T-helper 1 cell treated with Interleukin-12 subunit alpha and Interleukin-12 subunit beta and Interleukin-4 antibody, amounts not matched to agents 30 μg/mL and 1 μg/mL, for 36 hours (primary cell): ENCODE results near the gene AFG1L.
"Not testable (repeated sequence)": the region's sequence is repeated elsewhere in the genome, so short reads cannot be mapped to it uniquely, and the experiment has no call there.

Experiments used
- H3K27ac Mint-ChIP-seq: one replicate; pipeline ENCODE4 v1.8.0; 2021; ENCODE audit warnings: mild to moderate bottlenecking, mixed read lengths
- H3K27me3 Mint-ChIP-seq: one replicate; pipeline ENCODE4 v1.8.0; 2021; ENCODE audit warnings: low read depth, mixed read lengths
- H3K36me3 Mint-ChIP-seq: one replicate; pipeline ENCODE4 v1.8.0; 2021; ENCODE audit warnings: low read depth, mixed read lengths
- H3K4me1 Mint-ChIP-seq: one replicate; pipeline ENCODE4 v1.8.0; 2021; ENCODE audit warnings: low read depth, mixed read lengths
- H3K4me3 Mint-ChIP-seq: one replicate; pipeline ENCODE4 v1.8.0; 2021; ENCODE audit warnings: mild to moderate bottlenecking, moderate library complexity, mixed read lengths
- H3K9me3 Mint-ChIP-seq: one replicate; pipeline ENCODE4 v1.8.0; 2021; ENCODE audit warnings: mixed read lengths

The AFG1L gene

GRCh38 chr6:108274546-108274945 lies 20.3 kb upstream of the AFG1L start:
- H3K27ac Mint-ChIP-seq = no peak overlapping the region
- peaks cover 8% of the 10 kb centered on the region for H3K27me3 Mint-ChIP-seq
- no peaks in the 10 kb centered on the region for H3K9me3 Mint-ChIP-seq
- H3K36me3 Mint-ChIP-seq = no peaks in the 10 kb centered on the region
- no peaks in the 10 kb centered on the region for H3K4me1 Mint-ChIP-seq
- no peak overlapping the region for H3K4me3 Mint-ChIP-seq

GRCh38 chr6:108275976-108276375 lies 18.9 kb upstream of the AFG1L start:
- Mint-ChIP-seq H3K4me1 (no peaks in the 10 kb centered on the region), H3K27me3 (peaks cover 13% of the 10 kb centered on the region), H3K9me3 (no peaks in the 10 kb centered on the region), H3K4me3 (no peak overlapping the region), H3K27ac (no peak overlapping the region), H3K36me3 (no peaks in the 10 kb centered on the region)

- no peaks in the 10 kb centered on the region for H3K4me1 Mint-ChIP-seq
- H3K27ac Mint-ChIP-seq = no peak overlapping the region
- no peak overlapping the region for H3K4me3 Mint-ChIP-seq
- H3K36me3 Mint-ChIP-seq = no peaks in the 10 kb centered on the region
- H3K9me3 Mint-ChIP-seq = no peaks in the 10 kb centered on the region
- H3K27me3 Mint-ChIP-seq = peaks cover 17% of the 10 kb centered on the region
Measured at GRCh38 chr6:108277295-108277694, 17.6 kb upstream of the AFG1L start.

- Mint-ChIP-seq H3K4me3 (no peak overlapping the region), H3K27ac (no peak overlapping the region), H3K4me1 (no peaks in the 10 kb centered on the region), H3K27me3 (peaks cover 19% of the 10 kb centered on the region), H3K36me3 (no peaks in the 10 kb centered on the region), H3K9me3 (no peaks in the 10 kb centered on the region)
Measured at GRCh38 chr6:108277831-108278230, 17.0 kb upstream of the AFG1L start.

GRCh38 chr6:108285381-108285780 lies 9.5 kb upstream of the AFG1L start:
- Mint-ChIP-seq H3K36me3 (no peaks in the 10 kb centered on the region), H3K9me3 (no peaks in the 10 kb centered on the region), H3K4me1 (peaks cover 22% of the 10 kb centered on the region), H3K27me3 (peaks cover 6% of the 10 kb centered on the region), H3K4me3 (no peak overlapping the region), H3K27ac (no peak overlapping the region)

GRCh38 chr6:108286366-108286765 lies 8.5 kb upstream of the AFG1L start:
- no peak overlapping the region for H3K4me3 Mint-ChIP-seq
- no peak overlapping the region for H3K27ac Mint-ChIP-seq
- H3K9me3 Mint-ChIP-seq = no peaks in the 10 kb centered on the region
- H3K27me3 Mint-ChIP-seq = peaks cover 6% of the 10 kb centered on the region
- H3K36me3 Mint-ChIP-seq = no peaks in the 10 kb centered on the region
- H3K4me1 Mint-ChIP-seq = peaks cover 22% of the 10 kb centered on the region

GRCh38 chr6:108287373-108287772 lies 7.5 kb upstream of the AFG1L start:
- H3K27me3 Mint-ChIP-seq = peaks cover 5% of the 10 kb centered on the region
- peak overlapping the region; percentile 38 for H3K27ac Mint-ChIP-seq

GRCh38 chr6:108288742-108289141 lies 6.1 kb upstream of the AFG1L start:
- Mint-ChIP-seq H3K4me3 (no peak overlapping the region), H3K27ac (no peak overlapping the region), H3K4me1 (peaks cover 23% of the 10 kb centered on the region), H3K36me3 (peaks cover 2% of the 10 kb centered on the region), H3K27me3 (peaks cover 6% of the 10 kb centered on the region), H3K9me3 (no peaks in the 10 kb centered on the region)

More at GRCh38 chr6:108287373-108287772, 7.5 kb upstream of the AFG1L start:
- Mint-ChIP-seq H3K4me3 (peak overlapping the region; percentile 59), H3K36me3 (peaks cover 2% of the 10 kb centered on the region), H3K9me3 (no peaks in the 10 kb centered on the region), H3K4me1 (peaks cover 23% of the 10 kb centered on the region)

- H3K27me3 Mint-ChIP-seq = peaks cover 6% of the 10 kb centered on the region
- H3K9me3 Mint-ChIP-seq = no peaks in the 10 kb centered on the region
- no peak overlapping the region for H3K4me3 Mint-ChIP-seq
- peaks cover 2% of the 10 kb centered on the region for H3K36me3 Mint-ChIP-seq
- no peak overlapping the region for H3K27ac Mint-ChIP-seq
- H3K4me1 Mint-ChIP-seq = peaks cover 31% of the 10 kb centered on the region
Measured at GRCh38 chr6:108291091-108291490, 3.8 kb upstream of the AFG1L start.

GRCh38 chr6:108292561-108292960 lies 2.3 kb upstream of the AFG1L start:
- H3K4me3 Mint-ChIP-seq, H3K27me3 Mint-ChIP-seq, H3K27ac Mint-ChIP-seq, H3K36me3 Mint-ChIP-seq, H3K9me3 Mint-ChIP-seq: not testable (repeated sequence)
- peaks cover 24% of the 10 kb centered on the region for H3K4me1 Mint-ChIP-seq

GRCh38 chr6:108293527-108294296 lies 1.1 kb upstream of the AFG1L start:
- H3K9me3 Mint-ChIP-seq = no peaks in the 10 kb centered on the region
- peak overlapping the region; percentile 93 for H3K4me3 Mint-ChIP-seq
- H3K27me3 Mint-ChIP-seq = peaks cover 6% of the 10 kb centered on the region

GRCh38 chr6:108294297-108294726 lies 542 bp upstream of the AFG1L start:
- H3K27me3 Mint-ChIP-seq = peaks cover 6% of the 10 kb centered on the region
- H3K4me3 Mint-ChIP-seq = peak overlapping the region; percentile 93
- H3K9me3 Mint-ChIP-seq = no peaks in the 10 kb centered on the region
- peak overlapping the region; percentile 99 for H3K27ac Mint-ChIP-seq
- peaks cover 17% of the 10 kb centered on the region for H3K4me1 Mint-ChIP-seq
- peaks cover 2% of the 10 kb centered on the region for H3K36me3 Mint-ChIP-seq

More at GRCh38 chr6:108293527-108294296, 1.1 kb upstream of the AFG1L start:
- Mint-ChIP-seq H3K36me3 (peaks cover 2% of the 10 kb centered on the region), H3K4me1 (peaks cover 20% of the 10 kb centered on the region), H3K27ac (peak overlapping the region; percentile 99)

- Mint-ChIP-seq H3K27ac (peak overlapping the region; percentile 99), H3K9me3 (no peaks in the 10 kb centered on the region)
Measured at GRCh38 chr6:108295676-108296075, 822 bp downstream of the AFG1L start.

GRCh38 chr6:108302386-108302785 lies 7.5 kb downstream of the AFG1L start:
- Mint-ChIP-seq H3K27me3 (peaks cover 5% of the 10 kb centered on the region), H3K27ac (no peak overlapping the region), H3K4me3 (no peak overlapping the region), H3K4me1 (peaks cover 10% of the 10 kb centered on the region), H3K9me3 (no peaks in the 10 kb centered on the region), H3K36me3 (no peaks in the 10 kb centered on the region)

More at GRCh38 chr6:108295676-108296075, 822 bp downstream of the AFG1L start:
- Mint-ChIP-seq H3K27me3 (peaks cover 6% of the 10 kb centered on the region), H3K36me3 (peaks cover 2% of the 10 kb centered on the region), H3K4me3 (peak overlapping the region; percentile 93), H3K4me1 (peaks cover 19% of the 10 kb centered on the region)

GRCh38 chr6:108304646-108305045 lies 9.8 kb downstream of the AFG1L start:
- peaks cover 5% of the 10 kb centered on the region for H3K4me1 Mint-ChIP-seq
- no peak overlapping the region for H3K4me3 Mint-ChIP-seq
- no peak overlapping the region for H3K27ac Mint-ChIP-seq
- no peaks in the 10 kb centered on the region for H3K9me3 Mint-ChIP-seq
- H3K36me3 Mint-ChIP-seq = no peaks in the 10 kb centered on the region
- H3K27me3 Mint-ChIP-seq = peaks cover 5% of the 10 kb centered on the region
